ENCODE data around the gene TMEM87B. TPM values are rescaled to one million over a fixed set of nuclear protein-coding genes. Genes with fewer than 3 reads are reported as not detected.
"Not testable (repeated sequence)": the region's sequence is repeated elsewhere in the genome, so short reads cannot be mapped to it uniquely, and the experiment has no call there.

Gene TMEM87B
- total and polyA plus RNA-seq, 10 donors: 10.4 to 39.9 (median 32.9) TPM

GRCh38 chr2:112108178-112108832 lies 53.2 kb downstream of the TMEM87B start:
- H3K27ac ChIP-seq: no peak overlapping the region
- peaks cover 3 to 28% (median 22%) of the 10 kb centered on the region in 8 donors for H3K9me3 ChIP-seq
- no peak overlapping the region for H3K4me3 ChIP-seq
- intact Hi-C loops (cut with DNase I; ENCODE audit: low total_unique reads): no loop called here
- DNase-seq: no peak
- H3K27me3 ChIP-seq (replicated peaks in 1 of 7): no peaks in the 10 kb centered on the region
- H3K36me3 ChIP-seq: peaks cover 4 to 100% (median 72%) of the 10 kb centered on the region in 6 donors
- TF ChIP-seq POLR2AphosphoS5 (IDR thresholded peaks at IDR 0.05) (no peak), POLR2A (IDR thresholded peaks at IDR 0.05) (no peak)
- TF ChIP-seq, protein P1, sequence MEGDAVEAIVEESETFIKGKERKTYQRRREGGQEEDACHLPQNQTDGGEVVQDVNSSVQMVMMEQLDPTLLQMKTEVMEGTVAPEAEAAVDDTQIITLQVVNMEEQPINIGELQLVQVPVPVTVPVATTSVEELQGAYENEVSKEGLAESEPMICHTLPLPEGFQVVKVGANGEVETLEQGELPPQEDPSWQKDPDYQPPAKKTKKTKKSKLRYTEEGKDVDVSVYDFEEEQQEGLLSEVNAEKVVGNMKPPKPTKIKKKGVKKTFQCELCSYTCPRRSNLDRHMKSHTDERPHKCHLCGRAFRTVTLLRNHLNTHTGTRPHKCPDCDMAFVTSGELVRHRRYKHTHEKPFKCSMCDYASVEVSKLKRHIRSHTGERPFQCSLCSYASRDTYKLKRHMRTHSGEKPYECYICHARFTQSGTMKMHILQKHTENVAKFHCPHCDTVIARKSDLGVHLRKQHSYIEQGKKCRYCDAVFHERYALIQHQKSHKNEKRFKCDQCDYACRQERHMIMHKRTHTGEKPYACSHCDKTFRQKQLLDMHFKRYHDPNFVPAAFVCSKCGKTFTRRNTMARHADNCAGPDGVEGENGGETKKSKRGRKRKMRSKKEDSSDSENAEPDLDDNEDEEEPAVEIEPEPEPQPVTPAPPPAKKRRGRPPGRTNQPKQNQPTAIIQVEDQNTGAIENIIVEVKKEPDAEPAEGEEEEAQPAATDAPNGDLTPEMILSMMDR (IDR thresholded peaks at IDR 0.05 in 8 of 11, conservative IDR thresholded peaks at IDR 0.05 in 3 of 11): no peak
- no peaks in the 10 kb centered on the region for H3K4me1 ChIP-seq
- WGBS, 5 donors: 87 to 90% (median 88%) methylated on average over 1 of the region's 1 CpG

- Histone ChIP-seq H3K4me1 (no peaks in the 10 kb centered on the region), H3K9me3 (peaks cover 3 to 28% (median 22%) of the 10 kb centered on the region in 8 donors), H3K27me3 (replicated peaks in 1 of 7) (no peaks in the 10 kb centered on the region), H3K27ac (no peak overlapping the region), H3K4me3 (no peak overlapping the region), H3K36me3 (peaks cover 4 to 92% (median 68%) of the 10 kb centered on the region in 6 donors)
- TF ChIP-seq POLR2A (IDR thresholded peaks at IDR 0.05) (no peak), POLR2AphosphoS5 (IDR thresholded peaks at IDR 0.05) (no peak)
- TF ChIP-seq, protein P1 (IDR thresholded peaks at IDR 0.05 in 8 of 11, conservative IDR thresholded peaks at IDR 0.05 in 3 of 11): no peak
- intact Hi-C loops (cut with DNase I; ENCODE audit: low total_unique reads): no loop called here
- no peak for DNase-seq
Measured at GRCh38 chr2:112109278-112109677, 54.2 kb downstream of the TMEM87B start.

- intact Hi-C loops (cut with DNase I; ENCODE audit: low total_unique reads): no loop called here
- TF ChIP-seq POLR2AphosphoS5 (IDR thresholded peaks at IDR 0.05) (no peak), POLR2A (IDR thresholded peaks at IDR 0.05) (no peak)
- DNase-seq: no peak
- peaks cover under 1 to 83% (median 62%) of the 10 kb centered on the region in 6 donors for H3K36me3 ChIP-seq
- no peaks in the 10 kb centered on the region for H3K27me3 ChIP-seq (replicated peaks in 1 of 7)
- H3K9me3 ChIP-seq: peaks cover 3 to 28% (median 22%) of the 10 kb centered on the region in 8 donors
- no peak overlapping the region for H3K4me3 ChIP-seq
- H3K4me1 ChIP-seq: no peaks in the 10 kb centered on the region
- H3K27ac ChIP-seq: no peak overlapping the region
- 86 to 96% (median 94%) methylated on average over 1 of the region's 1 CpG for WGBS, 5 donors
Measured at GRCh38 chr2:112110966-112111365, 55.9 kb downstream of the TMEM87B start.

DNA sequence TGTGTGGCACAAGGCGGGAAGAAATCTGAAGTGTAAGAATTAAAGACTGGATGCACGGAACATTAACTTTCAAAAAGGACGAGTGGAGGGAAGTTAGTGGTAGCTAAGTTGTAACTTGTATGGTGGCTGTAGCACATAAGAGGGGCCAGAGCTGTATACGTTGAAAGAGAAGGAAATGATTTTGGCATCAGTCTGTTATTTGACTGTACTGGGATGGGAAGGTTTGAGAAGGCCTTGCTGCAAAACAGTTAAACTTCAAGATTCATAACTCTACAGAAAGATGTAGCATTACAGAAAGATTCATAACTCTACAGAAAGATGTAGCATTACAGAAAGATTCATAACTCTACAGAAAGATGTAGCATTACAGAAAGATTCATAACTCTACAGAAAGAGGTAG lies 58.3 kb downstream of the TMEM87B start:
- H3K4me1 ChIP-seq; H3K4me3 ChIP-seq; H3K27ac ChIP-seq; H3K27me3 ChIP-seq (replicated peaks in 1 of 7); DNase-seq; intact Hi-C loops (cut with DNase I; ENCODE audit: low total_unique reads): not testable (repeated sequence)
- H3K9me3 ChIP-seq: peaks cover 3 to 20% (median 18%) of the 10 kb centered on the region in 8 donors
- 92 to 97% (median 95%) methylated on average over 4 of the region's 4 CpGs for WGBS, 5 donors
- H3K36me3 ChIP-seq: peaks cover 0 to 83% (median 64%) of the 10 kb centered on the region in 6 donors

DNA sequence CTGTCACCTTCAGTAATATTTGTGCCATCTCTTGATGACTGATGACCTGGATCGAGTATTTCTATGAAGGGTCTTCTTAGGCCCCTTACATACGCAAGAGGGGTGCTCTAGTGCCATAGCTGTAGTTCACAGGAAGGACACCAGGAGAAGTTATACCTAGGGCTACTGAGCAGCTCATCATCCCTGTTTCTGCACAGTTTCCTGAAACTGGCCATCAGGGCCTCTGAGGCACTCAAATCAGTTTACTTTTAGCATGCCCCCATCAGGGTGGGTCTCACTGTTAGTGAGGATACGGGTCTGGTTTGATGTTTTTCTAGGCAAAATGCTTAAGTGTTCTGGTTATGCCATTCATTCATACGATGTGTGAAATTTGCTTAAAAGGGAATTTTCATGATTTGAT lies 63.1 kb downstream of the TMEM87B start:
- intact Hi-C loops (cut with DNase I; ENCODE audit: low total_unique reads): no loop called here
- peaks cover 0 to 56% (median 28%) of the 10 kb centered on the region in 6 donors for H3K36me3 ChIP-seq
- 88 to 94% (median 94%) methylated on average over 4 of the region's 4 CpGs for WGBS, 5 donors
- no peaks in the 10 kb centered on the region for H3K4me1 ChIP-seq
- H3K27me3 ChIP-seq (replicated peaks in 1 of 7): no peaks in the 10 kb centered on the region
- no peak for DNase-seq
- H3K9me3 ChIP-seq: no peaks in the 10 kb centered on the region
- TF ChIP-seq, protein P1 (IDR thresholded peaks at IDR 0.05 in 8 of 11, conservative IDR thresholded peaks at IDR 0.05 in 3 of 11): no peak
- TF ChIP-seq POLR2A (IDR thresholded peaks at IDR 0.05) (no peak), POLR2AphosphoS5 (IDR thresholded peaks at IDR 0.05) (no peak)
- no peak overlapping the region for H3K4me3 ChIP-seq
- H3K27ac ChIP-seq: no peak overlapping the region
